Breast epithelium (tissue), 4 donors: Measurements from ENCODE around the gene PYGO2. TPM values are rescaled to one million over a fixed set of nuclear protein-coding genes. Genes with fewer than 3 reads are reported as not detected.

Experiments
- DNase-seq, 2 donors: peaks; one replicate each; pipeline ENCODE4 v3.0.0-alpha.2; 2019; ENCODE audit warnings: low spot score in 2 of 2
- H3K27ac ChIP-seq, 2 donors: fragments of 200-600 bp; sonication (generic) in 1 of 2; one replicate each; pipeline ENCODE4 v1.5.1; 2016 to 2019; ENCODE audit warnings: mild to moderate bottlenecking in 1 of 2
- H3K27me3 ChIP-seq, 2 donors: fragments of 200-600 bp; sonication (generic) in 1 of 2; one replicate each; pipeline versions ENCODE4 v1.5.1 to v1.6.0; 2017 to 2019; ENCODE audit warnings: control low read depth in 1 of 2, mild to moderate bottlenecking in 1 of 2
- H3K36me3 ChIP-seq: fragments of 200-600 bp; one replicate; pipeline ENCODE4 v1.5.1; 2019
- H3K4me1 ChIP-seq, 2 donors: fragments of 200-600 bp; sonication (generic); one replicate each; pipeline ENCODE4 v1.5.1; 2016 to 2019; ENCODE audit warnings: control low read depth in 1 of 2
- H3K4me3 ChIP-seq, 3 donors: fragments of 200-600 bp; sonication (generic); 1 replicate in 2 of 3; 2 replicates in 1 of 3; pipeline ENCODE4 v1.5.1; 2016 to 2019; ENCODE audit warnings: mild to moderate bottlenecking in 3 of 3, moderate library complexity in 2 of 3
- H3K9me3 ChIP-seq, 2 donors: fragments of 200-600 bp; sonication (generic) in 1 of 2; one replicate each; pipeline ENCODE4 v1.5.1; 2016 to 2019; ENCODE audit warnings: control low read depth in 1 of 2
- POLR2A ChIP-seq: fragments of 450-650 bp; IDR thresholded peaks from one replicate; pipeline ENCODE4 v1.6.1; 2016; ENCODE audit warnings: antibody characterized with exemption, mild to moderate bottlenecking, moderate library complexity
- POLR2AphosphoS5 ChIP-seq, 3 donors: sonication (generic); formaldehyde crosslinking; IDR thresholded peaks; one replicate each; pipeline ENCODE4 v1.6.1; 2017; ENCODE audit warnings: antibody characterized with exemption in 3 of 3
- intact Hi-C: fragments of 100-400 bp; cut with DNase I; formaldehyde crosslinking; loops from one replicate; pipeline ENCODE4 v1.15.1; 2023; ENCODE audit warnings: low total_unique reads
- total RNA-seq, 3 donors: library from RNA; depleted of rRNA; stranded (reverse); fragments of >200 nt; gene quantifications; one replicate each; pipeline ENCODE4 v1.1.0, GENCODE V29; 2016
- TF ChIP-seq, protein P1 (sequence below), 3 donors: fragments of 450-650 bp; IDR thresholded peaks; one replicate each; pipeline ENCODE4 v1.5.1; 2016 to 2017; ENCODE audit warnings: antibody characterized with exemption in 3 of 3, mild to moderate bottlenecking in 3 of 3, moderate library complexity in 3 of 3

Gene PYGO2
- total RNA-seq, 3 donors from 2014 or later = 14.6 to 26.2 (median 20.3) TPM

DNA sequence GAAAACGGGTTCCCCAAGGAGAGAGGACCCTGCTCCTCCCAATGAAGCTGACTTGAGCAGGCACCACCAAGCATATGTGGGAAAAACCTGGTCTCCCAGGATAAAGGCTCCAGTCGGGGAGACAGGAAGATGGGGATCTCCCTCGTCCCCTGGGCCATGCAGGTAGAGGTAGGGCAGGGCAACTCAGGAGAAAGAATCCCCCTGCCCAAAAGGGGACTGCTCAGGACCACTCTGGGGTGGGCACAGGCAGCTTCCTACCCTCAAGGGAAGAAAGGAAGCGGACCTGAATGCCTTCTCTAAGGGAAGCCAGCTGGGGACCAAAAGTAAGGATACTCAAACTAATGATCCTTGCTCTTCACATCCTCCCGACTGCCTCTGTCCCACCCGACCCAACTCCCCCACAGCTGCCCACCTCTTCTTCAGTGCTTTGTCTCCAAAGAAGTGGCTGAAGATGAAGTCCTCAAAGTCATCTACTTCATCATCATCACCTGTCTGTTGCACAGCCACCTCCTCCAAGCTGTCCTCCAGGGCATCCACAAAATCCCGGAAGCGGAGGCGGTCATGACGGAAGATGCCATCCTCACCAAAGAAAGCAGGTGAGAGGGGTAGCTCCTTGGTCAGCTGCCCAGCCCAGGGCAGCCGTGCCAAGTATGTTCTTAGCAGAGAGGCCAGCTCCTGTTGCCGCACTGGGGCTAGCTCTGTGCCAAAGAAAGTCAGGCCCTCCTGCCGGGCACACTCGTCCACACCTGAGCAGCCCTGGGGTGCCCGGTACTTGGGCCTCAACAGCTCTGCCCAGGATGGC is 16.2 kb downstream of the PYGO2 start:
- Histone ChIP-seq H3K4me1 (peaks cover 0 to 4% of the 10 kb centered on the region in 2 donors), H3K4me3 (no peak overlapping the region), H3K9me3 (no peaks in the 10 kb centered on the region), H3K27ac (peak overlapping the region in 1 of 2 donors; percentile 58), H3K36me3 (no peaks in the 10 kb centered on the region), H3K27me3 (no peaks in the 10 kb centered on the region)
- intact Hi-C loops = no loop called here
- no peak for DNase-seq
- TF ChIP-seq POLR2AphosphoS5 (IDR thresholded peaks at IDR 0.05) (no peak), POLR2A (no peak)
- TF ChIP-seq, protein P1, sequence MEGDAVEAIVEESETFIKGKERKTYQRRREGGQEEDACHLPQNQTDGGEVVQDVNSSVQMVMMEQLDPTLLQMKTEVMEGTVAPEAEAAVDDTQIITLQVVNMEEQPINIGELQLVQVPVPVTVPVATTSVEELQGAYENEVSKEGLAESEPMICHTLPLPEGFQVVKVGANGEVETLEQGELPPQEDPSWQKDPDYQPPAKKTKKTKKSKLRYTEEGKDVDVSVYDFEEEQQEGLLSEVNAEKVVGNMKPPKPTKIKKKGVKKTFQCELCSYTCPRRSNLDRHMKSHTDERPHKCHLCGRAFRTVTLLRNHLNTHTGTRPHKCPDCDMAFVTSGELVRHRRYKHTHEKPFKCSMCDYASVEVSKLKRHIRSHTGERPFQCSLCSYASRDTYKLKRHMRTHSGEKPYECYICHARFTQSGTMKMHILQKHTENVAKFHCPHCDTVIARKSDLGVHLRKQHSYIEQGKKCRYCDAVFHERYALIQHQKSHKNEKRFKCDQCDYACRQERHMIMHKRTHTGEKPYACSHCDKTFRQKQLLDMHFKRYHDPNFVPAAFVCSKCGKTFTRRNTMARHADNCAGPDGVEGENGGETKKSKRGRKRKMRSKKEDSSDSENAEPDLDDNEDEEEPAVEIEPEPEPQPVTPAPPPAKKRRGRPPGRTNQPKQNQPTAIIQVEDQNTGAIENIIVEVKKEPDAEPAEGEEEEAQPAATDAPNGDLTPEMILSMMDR (IDR thresholded peaks at IDR 0.05) = no peak

DNA sequence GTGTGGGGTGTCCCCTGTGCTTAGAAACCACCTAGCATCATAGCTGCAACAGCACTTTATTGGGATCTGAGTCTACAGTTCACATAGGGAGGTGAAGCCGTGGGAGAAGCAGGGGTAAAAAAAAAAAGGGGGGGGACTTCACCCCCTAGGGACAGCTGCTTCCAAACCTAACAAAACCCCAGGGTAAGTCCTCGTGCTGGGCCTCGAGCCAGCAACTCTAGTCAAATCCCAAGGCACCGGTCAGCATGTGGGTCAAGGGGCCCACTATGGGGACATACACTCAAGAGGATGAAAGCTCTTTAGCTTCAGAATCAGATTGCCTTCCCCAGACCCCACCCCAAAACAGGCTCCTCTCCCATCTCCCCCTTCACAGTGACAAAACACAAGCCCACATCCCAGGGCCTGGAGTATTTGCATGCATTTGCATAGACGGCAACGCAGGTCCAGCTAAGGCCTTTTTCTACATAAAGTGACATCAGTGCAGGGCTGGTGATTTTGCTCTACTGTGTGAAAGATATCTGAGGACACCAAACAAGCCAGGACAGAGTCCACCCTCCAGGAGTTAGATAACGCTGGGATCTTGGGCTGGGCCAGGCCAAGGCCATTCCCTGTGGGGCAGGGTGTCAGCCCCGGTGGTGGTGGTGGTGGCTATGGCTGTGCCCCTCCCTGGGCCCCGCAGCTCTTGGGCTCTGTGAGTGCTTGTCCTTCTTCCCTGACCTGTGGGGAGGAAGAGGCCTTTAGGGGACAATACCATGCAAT is 17.0 kb downstream of the PYGO2 start:
- Histone ChIP-seq H3K9me3 (no peaks in the 10 kb centered on the region), H3K4me1 (peaks cover 0 to 4% of the 10 kb centered on the region in 2 donors), H3K27ac (peak overlapping the region in 1 of 2 donors; percentile 58), H3K4me3 (no peak overlapping the region), H3K36me3 (no peaks in the 10 kb centered on the region), H3K27me3 (no peaks in the 10 kb centered on the region)
- intact Hi-C loops = no loop called here
- no peak for TF ChIP-seq POLR2A
- TF ChIP-seq, protein P1 (IDR thresholded peaks at IDR 0.05) = no peak
- TF ChIP-seq POLR2AphosphoS5 (IDR thresholded peaks at IDR 0.05) = no peak
- no peak for DNase-seq

DNA sequence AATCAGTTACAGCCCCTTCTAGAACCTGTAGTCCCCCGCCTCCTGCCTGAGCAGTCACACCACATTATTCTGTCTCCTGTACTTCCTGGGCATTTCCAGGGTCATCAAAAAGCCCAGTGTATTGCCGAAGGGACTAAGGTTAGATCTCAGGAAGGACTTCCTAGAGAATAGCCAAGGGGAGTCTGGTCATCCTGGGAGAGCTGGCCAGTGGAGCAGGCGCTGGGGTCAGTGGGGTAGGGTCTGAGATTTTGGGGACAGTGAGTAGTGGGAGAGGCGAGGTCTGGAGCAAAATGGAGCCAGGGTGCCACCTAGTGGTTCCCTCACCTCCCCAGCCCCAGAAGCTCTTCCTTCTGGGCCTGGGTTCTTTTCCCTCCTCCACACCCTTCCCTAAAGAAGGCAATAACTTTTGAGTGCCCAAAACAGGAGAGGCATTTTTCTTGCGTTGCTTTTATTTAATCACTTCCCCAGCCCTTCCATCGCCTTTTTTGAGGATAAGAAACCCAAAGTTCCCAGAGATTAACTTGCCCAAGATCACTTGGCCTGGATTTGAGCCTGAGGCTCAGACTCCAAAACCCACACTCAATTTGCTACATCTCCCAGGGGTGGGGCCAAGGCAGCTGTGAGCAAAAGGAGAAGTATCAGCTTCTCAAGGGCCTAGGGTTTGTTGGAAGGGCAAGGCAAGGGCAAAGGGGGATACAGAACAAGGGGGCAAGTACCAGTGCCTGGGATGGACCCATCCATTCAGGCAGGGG is 17.8 kb downstream of the PYGO2 start:
- H3K9me3 ChIP-seq = no peaks in the 10 kb centered on the region
- no peaks in the 10 kb centered on the region for H3K36me3 ChIP-seq
- DNase-seq = no peak
- intact Hi-C loops = no loop called here
- no peaks in the 10 kb centered on the region for H3K27me3 ChIP-seq
- TF ChIP-seq, protein P1 (IDR thresholded peaks at IDR 0.05) = peak in 2 of 3 donors; percentile 47 to 62
- no peak for TF ChIP-seq POLR2AphosphoS5 (IDR thresholded peaks at IDR 0.05)
- no peak for TF ChIP-seq POLR2A
- H3K4me1 ChIP-seq = peaks cover 0 to 4% of the 10 kb centered on the region in 2 donors
- no peak overlapping the region for H3K4me3 ChIP-seq
- peak overlapping the region in 1 of 2 donors; percentile 58 for H3K27ac ChIP-seq

DNA sequence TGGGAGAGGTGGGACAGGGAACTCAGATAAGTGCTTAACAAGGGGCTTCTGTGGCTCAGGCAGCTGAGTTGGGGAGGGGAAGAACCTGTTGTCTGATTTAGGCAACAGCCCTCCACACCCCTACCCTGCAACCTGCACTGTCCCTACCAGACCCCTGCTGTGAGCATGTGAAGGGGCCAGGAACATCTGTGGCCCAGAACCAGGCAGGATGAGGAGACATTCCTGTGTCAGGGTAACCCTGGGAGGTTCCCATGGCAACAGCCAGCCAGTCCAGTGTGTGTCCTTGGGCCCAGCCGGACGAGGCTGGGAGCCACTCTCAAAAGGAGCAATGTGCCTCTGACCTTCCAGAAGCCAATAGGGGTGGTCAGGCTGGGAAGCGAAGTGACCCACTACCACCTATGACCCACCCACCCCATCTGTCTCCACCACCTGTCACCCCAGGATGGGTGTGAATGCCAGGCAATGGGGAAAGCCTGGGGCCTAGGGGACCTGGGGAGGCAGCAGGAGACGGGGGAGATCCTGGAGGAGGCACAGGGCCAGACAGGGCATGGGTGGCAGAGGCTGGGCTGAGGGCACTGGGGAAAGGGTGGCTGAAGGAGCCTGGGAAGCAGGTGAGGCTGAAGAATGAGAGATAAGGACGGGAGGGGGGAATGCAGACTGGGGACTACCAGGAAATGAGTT is 20.1 kb downstream of the PYGO2 start:
- H3K4me1 ChIP-seq = peaks cover 4 to 5% of the 10 kb centered on the region in 2 donors
- H3K36me3 ChIP-seq = no peaks in the 10 kb centered on the region
- intact Hi-C loops = no loop called here
- TF ChIP-seq POLR2AphosphoS5 (IDR thresholded peaks at IDR 0.05) = no peak
- TF ChIP-seq, protein P1 (IDR thresholded peaks at IDR 0.05) = no peak
- no peak for TF ChIP-seq POLR2A
- no peak for DNase-seq
- H3K9me3 ChIP-seq = no peaks in the 10 kb centered on the region
- no peaks in the 10 kb centered on the region for H3K27me3 ChIP-seq
- H3K27ac ChIP-seq = peak overlapping the region; percentile 65 to 82
- no peak overlapping the region for H3K4me3 ChIP-seq
